ENCODE measurements around the gene PFDN2.
"Not testable (repeated sequence)": the region's sequence is repeated elsewhere in the genome, so short reads cannot be mapped to it uniquely, and the experiment has no call there.

The PFDN2 gene

DNA sequence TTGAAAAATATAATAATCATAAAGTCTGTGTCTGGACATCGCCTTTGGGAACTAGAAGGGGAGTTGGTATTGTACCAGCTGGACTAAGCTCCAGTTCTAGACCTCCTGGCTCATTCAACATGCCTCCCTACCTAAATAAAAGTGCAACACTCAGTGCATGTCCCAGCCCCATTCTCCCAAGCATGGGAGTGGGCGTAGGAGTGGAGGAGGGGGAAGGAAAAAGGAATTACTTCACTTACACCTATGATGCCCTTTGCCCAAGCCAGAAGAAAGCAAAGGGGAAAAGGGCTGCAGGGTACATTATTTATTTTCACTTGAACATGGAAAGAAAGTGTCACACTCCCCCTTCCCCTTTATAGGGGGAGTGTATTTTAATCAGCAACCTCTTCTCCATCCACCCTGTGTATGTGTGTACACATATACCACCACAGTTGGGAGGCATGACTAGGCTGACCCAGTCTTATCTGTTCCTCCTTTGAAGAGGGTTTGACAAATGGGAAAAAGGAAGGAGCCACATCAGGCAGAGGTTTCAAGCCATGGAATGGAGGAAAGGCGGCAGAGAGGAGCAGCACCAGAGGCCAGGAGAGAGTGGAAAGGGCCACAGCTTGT is 3.3 kb upstream of the PFDN2 start:
- TF ChIP-seq, protein P1, sequence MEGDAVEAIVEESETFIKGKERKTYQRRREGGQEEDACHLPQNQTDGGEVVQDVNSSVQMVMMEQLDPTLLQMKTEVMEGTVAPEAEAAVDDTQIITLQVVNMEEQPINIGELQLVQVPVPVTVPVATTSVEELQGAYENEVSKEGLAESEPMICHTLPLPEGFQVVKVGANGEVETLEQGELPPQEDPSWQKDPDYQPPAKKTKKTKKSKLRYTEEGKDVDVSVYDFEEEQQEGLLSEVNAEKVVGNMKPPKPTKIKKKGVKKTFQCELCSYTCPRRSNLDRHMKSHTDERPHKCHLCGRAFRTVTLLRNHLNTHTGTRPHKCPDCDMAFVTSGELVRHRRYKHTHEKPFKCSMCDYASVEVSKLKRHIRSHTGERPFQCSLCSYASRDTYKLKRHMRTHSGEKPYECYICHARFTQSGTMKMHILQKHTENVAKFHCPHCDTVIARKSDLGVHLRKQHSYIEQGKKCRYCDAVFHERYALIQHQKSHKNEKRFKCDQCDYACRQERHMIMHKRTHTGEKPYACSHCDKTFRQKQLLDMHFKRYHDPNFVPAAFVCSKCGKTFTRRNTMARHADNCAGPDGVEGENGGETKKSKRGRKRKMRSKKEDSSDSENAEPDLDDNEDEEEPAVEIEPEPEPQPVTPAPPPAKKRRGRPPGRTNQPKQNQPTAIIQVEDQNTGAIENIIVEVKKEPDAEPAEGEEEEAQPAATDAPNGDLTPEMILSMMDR (IDR thresholded peaks at IDR 0.05; ENCODE audit: control extremely low read depth, extremely low read depth, low read depth, missing control alignments) = no peak
- POLR2A ChIA-PET = interaction anchor here (0.6 to 1.3 kb wide), 5 partner anchors 9 to 54 kb away, joined by 4 to 14 read pairs (median 7); partner anchors contain the start of gene DEDD
- no peak for DNase-seq (ENCODE audit: extremely low spot score)
- CTCF ChIA-PET = interaction anchor here (0.9 to 1.8 kb wide), 7 partner anchors 11 to 56 kb away, joined by 3 to 9 read pairs (median 4); partner anchors contain the start of genes ARHGAP30 and DEDD

DNA sequence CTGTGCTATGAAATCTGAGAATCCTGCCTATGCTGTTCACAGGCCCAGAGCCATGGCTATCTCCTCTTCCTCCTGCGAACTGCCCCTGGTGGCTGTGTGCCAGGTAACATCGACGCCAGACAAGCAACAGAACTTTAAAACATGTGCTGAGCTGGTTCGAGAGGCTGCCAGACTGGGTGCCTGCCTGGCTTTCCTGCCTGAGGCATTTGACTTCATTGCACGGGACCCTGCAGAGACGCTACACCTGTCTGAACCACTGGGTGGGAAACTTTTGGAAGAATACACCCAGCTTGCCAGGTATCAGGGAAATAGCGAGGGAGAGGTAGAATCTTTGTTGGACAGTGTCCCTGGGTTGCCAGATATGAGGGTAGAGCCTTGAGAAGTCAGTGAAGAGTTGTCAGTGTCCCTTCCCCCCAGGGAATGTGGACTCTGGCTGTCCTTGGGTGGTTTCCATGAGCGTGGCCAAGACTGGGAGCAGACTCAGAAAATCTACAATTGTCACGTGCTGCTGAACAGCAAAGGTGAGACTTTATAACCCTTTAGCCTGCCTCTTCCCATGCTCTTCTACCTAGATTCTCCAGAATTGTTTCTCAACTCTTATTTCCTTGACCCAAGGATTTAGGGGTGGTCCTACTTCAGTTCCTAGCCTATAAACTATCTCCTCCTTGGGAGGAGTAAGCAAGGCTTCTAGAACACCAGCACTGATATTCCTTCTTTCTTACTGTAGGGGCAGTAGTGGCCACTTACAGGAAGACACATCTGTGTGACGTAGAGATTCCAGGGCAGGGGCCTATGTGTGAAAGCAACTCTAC is 1.5 kb upstream of the PFDN2 start:
- TF ChIP-seq, protein P1 (IDR thresholded peaks at IDR 0.05; ENCODE audit: control extremely low read depth, extremely low read depth, low read depth, missing control alignments) = peak; percentile 34
- peak; percentile 75 for DNase-seq (ENCODE audit: extremely low spot score)
- POLR2A ChIA-PET = no interaction called here
- CTCF ChIA-PET = interaction anchor here (1.2 kb wide), 1 partner anchor 9 kb away, joined by 4 read pairs; no protein-coding TSS in a partner anchor

DNA sequence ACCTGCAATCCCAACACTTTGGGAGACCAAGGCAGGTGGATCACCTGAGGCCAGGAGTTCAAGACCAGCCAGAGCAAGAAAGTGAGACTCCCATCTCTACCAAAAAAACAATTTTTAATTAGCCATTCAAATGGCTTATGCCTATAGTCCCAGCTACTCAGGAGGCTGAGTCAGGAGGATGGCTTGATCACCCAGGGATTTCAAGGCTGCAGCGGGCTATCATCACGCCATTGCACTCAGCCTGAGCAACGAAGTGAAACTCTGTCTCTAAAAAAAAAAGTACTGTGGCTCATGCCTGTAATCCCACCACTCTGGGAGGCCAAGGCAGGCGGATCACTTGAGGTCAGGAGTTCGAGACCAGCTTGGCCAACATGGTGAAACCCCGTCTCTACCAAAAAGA is 1.9 kb downstream of the PFDN2 start:
- POLR2A ChIA-PET; DNase-seq (ENCODE audit: extremely low spot score): not testable (repeated sequence)
- CTCF ChIA-PET = interaction anchor here (0.9 to 3.8 kb wide), 3 partner anchors 17 to 118 kb away, joined by 3 to 20 read pairs (median 3); partner anchors contain the start of gene KLHDC9

DNA sequence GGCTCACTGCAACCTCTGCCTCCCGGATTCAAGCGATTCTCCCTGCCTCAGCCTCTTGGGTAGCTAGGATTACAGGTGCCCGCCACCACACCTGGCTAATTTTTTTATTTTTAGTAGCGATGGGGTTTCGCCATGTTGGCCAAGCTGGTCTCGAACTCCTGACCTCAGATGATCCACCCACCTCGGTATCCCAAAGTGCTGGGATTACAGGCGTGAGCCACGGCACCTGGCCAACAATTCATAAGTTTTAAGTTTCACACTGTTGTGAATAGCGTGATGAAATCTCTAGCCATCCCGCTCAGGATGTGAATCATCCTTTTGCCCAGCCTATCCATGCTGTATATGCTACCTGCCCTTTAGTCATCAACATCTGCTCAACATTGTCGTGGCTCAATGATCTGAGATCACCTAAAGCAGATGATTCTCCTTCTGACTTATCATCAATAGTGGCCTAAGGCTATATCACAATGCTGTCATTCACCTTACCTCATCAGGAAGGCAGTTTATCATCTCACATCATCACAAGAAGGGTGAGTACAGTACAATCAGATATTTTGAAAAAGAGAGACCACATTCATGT is 2.6 kb downstream of the PFDN2 start:
- ChIA-PET POLR2A (no interaction called here), CTCF (interaction anchor here (0.9 to 3.8 kb wide), 2 partner anchors 17 to 18 kb away, joined by 3 to 20 read pairs; partner anchors contain the start of gene KLHDC9)
- DNase-seq (ENCODE audit: extremely low spot score) = no peak
- TF ChIP-seq, protein P1 (IDR thresholded peaks at IDR 0.05; ENCODE audit: control extremely low read depth, extremely low read depth, low read depth, missing control alignments) = no peak

DNA sequence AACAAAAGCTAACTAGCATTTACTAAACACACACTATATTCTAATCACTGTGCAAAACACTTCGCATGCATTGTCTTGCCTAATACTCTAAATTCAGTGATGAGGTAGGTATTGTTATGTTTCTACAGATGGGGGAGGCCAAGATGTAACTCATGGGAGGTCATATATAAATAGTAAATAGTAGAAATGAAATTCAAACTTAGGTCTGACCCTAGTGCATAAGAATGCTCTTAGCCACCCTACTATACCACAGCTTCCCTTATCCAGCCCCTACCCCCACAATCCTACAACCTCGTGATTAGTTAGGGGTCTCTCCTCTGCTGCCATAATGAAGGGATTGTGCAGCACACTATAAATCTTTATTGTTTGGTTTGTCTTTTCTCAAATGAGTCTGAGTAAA is 3.3 kb downstream of the PFDN2 start:
- no peak for DNase-seq (ENCODE audit: extremely low spot score)
- TF ChIP-seq, protein P1 (IDR thresholded peaks at IDR 0.05; ENCODE audit: control extremely low read depth, extremely low read depth, low read depth, missing control alignments) = no peak
- ChIA-PET CTCF (interaction anchor here (3.8 kb wide), 1 partner anchor 16 kb away, joined by 20 read pairs; the partner anchor contains the start of gene KLHDC9), POLR2A (no interaction called here)

DNA sequence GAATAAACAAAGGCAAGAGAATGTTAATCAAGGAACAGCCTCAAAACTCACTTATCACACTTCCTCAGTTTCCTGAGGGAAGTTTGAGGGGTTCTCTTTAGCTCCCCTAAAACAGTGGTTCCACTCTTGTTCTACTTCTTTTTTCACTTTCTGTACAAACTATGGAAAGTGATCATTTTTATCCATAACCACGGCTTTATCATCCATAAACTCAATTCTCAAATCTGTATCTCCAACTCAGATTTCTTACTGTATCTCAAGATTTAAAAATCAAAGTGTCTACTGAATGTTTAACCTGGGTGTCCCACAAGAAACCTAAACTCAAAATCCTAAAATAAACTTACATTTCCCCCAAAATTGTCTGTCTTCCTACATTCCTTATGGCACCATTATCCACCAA is 3.9 kb downstream of the PFDN2 start:
- TF ChIP-seq, protein P1 (IDR thresholded peaks at IDR 0.05; ENCODE audit: control extremely low read depth, extremely low read depth, low read depth, missing control alignments) = no peak
- ChIA-PET POLR2A (no interaction called here), CTCF (interaction anchor here (0.9 kb wide), 1 partner anchor 17 kb away, joined by 4 read pairs; no protein-coding TSS in a partner anchor)
- no peak for DNase-seq (ENCODE audit: extremely low spot score)
